8988T (cell line): ENCODE data around the gene VTI1A.
"Not testable (repeated sequence)": the region's sequence is repeated elsewhere in the genome, so short reads cannot be mapped to it uniquely, and the experiment has no call there.

Source experiments
- DNase-seq: peaks from one replicate; pipeline ENCODE4 v3.0.0; 2011

Gene VTI1A

DNA sequence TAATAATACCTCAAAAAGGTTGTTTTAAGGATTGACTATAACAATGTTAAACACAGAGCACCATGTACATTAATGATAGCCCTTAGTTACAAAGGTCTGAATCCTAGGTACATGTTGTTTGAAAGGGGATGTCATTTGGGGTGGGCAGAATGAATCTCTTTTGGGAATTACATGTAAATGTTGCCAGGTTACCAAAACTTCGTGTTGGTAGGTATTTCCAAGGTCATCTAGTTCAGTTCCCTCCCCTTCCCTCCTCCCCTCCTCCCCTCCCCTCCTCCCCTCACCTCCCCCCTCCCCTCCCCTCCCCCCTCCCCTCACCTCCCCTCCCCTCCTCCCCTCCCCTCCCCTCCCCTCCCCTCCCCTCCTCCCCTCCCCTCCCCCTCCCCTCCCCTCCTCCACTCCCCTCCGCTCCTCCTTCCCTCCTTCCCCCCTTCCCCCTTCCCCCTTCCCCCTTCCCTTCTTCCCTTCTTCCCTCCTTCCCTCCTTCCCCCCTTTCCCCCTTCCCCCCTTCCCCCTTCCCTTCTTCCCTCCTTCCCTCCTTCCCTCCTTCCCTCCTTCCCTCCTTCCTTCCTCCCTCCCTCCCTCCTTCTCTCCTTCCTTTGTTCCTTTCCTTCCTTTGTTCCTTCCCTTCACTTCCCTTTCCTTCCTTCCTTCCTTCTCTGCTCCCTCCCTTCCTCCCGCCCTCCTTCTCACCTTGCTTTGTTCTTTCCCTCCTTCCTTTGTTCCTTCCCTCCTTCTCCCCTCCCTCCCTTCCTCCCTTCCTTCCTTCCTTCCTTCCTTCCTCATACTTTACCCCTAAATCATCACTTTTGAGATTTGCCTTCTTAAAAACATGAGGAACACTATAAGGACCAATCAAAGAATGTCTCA lies 8.1 kb downstream of the VTI1A start:
- no peak for DNase-seq

DNA sequence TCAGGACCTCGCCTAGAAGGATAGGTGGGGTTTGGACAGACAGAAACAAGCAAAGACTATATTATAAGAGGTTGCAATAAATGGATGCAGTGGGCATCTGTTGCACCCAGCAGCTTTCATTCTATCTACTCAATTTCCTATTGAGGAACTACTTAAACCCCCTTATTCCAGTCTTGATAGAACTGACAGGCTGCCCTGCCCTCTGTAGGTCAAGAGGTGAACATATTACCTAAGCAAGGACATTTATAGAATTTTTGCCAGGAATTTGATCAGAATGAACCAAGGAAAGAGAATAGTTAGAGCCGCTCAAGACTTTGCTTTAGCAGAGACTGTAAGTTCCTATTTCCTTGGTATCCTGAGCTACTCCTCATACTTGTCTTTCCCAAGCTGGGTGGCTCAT lies 9.5 kb downstream of the VTI1A start:
- no peak for DNase-seq

DNA sequence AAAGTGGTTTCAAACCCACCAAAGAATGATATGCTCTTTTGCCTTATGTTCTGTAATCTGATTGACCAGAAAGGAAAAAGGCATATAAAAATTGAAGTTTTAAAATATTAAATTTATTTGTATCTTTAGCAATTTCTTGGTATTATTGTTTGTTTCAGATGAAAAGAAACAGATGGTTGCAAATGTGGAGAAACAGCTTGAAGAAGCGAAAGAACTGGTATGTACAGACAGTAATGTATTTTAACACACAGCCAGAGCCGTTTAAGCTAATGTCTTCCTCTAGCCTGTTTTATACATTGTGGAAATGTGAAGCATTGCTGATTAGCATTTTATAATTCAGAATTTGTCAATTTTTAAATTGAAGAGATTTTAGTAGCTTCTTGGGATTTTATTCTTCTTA lies 13.4 kb downstream of the VTI1A start:
- DNase-seq: no peak

DNA sequence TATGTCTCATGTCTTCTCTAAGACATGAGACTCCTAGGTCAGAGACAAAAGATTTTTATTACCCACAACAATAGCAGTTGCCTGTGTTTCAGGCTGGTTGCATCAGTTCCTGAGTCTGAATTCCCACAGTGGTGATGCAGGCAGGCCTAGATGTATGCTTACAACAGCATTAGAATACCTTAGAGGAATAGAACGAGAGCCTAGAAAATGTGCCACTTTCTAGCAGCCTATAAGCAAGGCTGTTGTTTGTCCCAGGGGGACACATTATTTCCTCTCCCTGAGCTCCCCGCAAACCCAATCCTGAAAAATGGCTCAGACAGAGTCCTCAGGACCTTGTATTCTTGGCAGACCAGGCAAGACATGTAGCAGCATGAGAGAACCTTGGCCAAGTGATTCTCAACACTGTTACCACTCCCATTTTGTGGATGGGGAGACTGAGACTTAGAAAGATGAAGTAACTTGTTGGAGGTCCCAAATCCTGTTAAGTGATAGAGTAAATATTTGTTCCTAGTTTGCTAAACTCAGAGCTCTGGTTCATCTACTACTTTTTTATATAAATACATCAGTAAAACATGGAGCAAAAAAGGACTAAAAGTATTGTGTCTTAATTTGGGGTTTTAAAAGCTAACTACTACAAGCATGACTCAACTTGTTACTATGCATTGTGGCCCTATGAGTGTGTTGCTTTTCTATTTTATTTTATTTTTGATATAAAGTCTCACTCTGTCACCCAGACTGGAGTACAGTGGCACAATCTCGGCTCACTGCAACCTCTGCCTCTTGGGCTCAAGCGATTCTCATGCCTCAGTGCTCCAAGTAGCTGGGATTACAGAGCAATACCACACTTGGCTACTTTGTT lies 14.2 kb downstream of the VTI1A start:
- DNase-seq: no peak

DNA sequence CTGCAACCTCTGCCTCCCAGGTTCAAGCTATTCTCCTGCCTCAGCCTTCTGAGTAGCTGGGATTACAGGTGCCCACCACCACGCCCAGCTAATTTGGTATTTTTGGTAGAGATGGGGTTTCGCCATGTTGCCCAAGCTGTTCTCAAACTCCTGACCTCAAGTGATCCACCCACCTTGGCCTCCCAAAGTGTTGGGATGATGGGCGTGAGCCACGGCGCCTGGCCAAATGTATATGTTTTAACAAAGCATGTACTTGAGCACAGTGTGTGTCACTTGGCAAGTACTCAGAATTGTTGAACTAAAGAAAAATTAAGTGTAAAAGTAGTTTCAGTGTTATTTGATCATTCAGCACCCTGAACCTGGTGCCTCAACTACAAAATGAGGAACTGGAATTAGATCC lies 17.1 kb downstream of the VTI1A start:
- DNase-seq: not testable (repeated sequence)

DNA sequence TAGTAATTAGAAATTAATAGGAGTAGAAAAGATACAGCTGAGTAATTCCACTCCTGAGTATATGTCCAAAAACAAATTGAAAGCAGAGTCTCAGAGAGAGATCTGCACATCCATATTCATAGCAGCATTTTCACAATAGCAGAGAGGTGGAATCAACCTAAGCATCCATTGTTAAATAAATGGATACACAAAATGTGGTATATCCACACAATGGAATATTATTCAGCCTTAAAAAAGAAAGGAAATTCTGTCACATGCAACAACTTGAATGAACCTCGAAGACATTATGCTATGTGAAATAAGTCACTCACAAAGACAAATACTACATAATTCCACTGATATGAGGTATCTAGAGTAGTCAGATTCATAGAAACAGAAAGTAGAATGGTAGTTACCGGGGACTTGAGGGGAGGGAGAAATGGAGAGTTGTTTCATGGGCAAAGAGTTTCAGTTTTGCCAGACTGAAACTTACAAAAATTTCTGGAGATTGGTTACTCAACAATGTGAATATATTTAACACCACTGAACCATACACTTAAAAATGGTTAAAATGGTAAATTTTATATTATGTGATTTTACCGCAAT lies 18.4 kb downstream of the VTI1A start:
- no peak for DNase-seq

DNA sequence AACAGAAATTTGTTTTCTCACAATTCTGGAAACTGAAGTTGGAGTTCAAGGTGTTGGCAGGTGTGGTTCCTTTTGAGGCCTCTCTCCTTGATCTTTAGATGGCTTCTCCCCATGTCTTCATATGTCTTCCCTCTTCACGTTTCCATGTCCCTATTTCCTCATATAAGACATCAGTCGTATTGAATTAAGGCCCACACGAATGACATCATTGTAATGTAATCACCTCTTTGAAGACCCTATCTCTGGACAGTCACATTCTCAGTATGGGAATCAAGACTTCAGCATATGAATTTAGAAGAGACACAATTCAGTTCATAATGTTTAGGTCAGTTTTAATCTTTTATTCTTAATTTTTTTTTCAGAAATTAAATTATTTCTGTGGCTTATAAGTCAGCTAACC lies 19.8 kb downstream of the VTI1A start:
- DNase-seq: no peak

DNA sequence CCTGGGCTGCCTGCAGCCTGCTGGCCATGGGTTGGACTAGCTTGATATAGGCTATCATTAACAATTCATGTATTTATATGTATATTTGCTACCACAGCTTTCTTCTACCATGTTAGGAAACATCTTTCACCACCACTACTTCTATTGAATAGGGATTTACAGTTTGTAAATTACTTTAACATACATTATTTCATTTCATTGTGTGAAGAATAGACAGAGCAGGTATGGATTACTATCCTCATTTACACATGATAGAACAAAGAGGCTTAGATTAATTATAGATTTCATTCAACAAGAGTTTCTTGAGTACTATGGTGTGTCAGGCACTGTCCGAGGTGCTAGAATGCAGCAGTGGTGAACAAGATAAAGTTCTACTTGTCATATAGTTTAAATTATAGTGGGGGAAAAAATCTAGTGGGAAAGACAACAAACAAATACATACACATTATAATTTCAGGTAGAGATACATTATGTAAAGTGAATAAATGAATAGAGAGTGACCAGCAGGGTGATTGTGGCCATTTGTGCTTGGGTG lies 20.6 kb downstream of the VTI1A start:
- no peak for DNase-seq

DNA sequence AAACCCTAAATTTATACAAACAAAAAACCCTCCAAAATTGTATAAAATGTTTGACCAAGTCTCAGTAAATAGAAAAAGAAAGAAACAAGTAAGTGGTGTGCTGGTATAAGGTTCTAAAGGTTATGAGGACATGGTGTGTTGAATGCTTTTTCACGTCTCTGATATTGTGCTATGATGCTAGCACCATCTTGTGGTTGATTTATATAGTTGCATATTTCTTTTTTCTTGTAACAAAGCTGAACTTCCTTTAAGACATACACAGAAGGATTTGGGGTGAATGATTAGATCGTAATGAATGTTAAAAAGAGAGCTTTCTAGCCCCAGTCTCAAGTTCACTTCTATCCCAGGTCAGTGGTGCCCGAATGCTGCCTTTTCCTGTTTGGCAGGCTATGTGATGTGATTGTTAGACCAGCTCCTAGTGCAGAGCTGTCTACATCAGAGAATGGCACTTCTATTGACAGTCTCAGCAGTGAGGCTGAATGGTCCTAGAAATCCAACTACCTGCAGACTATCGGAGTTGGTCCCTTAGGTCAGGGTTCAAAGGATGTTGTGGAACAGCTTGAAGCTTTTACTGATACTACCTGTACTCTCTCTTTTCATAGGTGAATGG lies 25.0 kb downstream of the VTI1A start:
- peak; percentile 23 for DNase-seq

DNA sequence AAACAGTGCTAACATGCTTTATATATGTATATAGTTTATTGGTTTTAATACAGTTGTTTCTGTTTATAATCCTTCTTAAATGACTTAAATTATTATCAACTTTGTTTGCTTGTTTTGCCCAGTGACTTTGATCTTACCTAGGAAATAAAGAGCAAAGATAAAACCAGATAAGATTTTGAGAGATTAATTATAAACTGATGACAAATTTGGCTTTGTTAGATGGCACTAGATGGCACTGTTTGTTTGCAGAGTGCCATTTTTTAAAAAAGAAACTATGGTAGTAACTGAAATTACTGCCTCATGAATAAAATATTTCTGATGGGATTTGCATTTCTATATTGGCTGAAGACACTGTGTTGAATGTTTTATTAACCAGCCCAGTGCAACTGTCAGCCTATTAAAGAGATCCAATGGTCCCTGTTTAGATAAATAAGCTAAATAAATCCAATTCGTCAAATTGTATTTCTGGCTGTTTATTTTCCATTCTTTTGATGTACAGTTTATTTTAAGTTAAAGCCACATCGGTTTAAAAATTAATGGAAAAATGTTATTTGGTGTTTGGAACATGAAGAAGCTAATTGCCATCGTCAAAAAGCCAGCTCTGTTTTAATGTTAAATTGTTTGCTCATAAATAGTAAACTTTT lies 28.7 kb downstream of the VTI1A start:
- no peak for DNase-seq

DNA sequence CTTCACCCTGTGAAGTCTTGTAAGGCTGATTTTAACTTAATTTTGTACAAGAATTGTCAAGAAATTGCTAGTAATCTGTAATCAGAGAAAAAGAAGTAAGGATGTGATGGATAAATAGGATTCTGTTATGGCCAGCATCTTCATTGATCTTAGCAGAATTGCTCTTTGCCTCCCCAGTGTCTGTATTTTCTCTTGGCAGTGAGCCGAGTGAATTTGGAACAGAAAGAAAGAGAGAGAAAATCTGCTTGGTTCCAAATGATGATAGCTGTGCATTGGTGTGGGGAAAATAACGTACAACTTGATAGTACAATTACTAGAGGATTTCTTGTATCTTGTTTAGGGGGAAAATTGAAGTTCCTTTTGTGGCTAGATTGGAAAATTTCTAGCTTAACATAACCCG lies 34.6 kb downstream of the VTI1A start:
- DNase-seq: no peak

DNA sequence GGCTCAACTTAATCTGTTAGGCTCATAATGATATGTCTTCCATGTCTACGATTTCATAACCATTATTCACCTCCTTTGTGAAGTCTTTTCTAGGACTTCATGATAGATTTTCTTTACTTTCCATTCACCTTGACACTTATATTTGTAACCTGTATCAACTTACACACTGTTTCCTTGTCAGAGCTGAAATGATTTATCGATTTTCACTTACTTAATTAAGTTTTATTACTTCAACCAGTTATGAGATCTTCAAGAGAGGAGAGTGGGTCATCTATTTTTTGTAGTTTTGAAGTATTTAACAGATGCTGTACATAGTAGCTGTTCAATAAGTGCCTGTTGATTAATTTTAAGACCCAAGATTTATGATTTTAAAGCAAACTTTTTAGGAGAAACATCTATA lies 37.4 kb downstream of the VTI1A start:
- DNase-seq: no peak

DNA sequence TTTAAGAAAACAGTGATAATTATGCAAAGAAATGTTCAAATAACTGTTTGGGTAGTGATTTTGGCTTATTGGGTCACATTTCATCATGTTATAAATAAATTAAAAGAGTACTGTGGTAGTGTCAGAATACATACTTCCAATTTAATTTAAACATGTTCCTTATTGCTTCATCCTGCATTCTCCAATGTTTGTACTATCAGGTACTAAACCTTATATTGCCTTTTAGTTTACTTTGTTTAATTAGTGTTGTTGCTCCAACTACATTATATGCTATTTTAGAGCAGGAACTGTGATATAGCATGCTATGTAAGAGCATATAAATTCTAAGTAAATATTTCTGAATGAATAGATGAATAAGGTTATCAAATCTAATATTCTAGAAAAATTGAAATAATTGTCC lies 40.9 kb downstream of the VTI1A start:
- DNase-seq: no peak

DNA sequence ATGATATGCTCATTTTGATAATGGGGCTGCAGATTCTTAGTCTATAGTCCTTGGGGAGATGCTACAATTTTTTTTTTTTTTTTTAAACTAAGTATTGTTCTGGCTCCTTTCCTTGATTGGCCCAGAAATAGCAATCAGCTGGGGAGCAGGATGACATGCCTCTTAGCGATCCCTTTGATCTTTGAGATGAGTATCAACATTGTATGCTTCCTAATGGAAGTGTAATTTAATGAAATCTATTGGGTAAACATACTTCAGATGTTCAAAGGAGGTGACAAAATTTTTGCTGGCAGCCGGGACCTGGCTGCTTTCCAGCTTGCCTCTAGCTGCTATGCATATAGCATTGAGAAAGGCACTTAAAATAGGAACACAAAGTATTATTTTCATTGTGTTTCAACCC lies 43.5 kb downstream of the VTI1A start:
- DNase-seq: no peak

DNA sequence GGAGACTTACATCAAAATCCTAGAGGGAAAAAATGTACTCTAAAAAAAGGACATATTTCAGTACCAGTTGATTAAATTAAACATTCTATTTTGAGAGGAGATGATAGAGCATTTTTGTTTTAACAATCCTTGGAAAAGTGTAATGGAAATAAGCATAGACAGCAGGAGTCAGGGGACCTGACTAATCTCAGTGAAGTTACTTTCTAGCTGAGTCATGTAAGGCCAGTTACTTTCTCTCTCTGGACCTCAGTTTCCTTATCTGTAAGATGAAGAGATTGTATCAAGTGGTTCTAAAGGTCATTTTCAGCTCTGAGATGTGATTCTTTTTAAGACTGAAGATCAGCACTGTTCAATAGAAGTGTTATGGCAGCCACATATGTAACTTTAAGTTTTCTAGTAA lies 44.1 kb downstream of the VTI1A start:
- no peak for DNase-seq

DNA sequence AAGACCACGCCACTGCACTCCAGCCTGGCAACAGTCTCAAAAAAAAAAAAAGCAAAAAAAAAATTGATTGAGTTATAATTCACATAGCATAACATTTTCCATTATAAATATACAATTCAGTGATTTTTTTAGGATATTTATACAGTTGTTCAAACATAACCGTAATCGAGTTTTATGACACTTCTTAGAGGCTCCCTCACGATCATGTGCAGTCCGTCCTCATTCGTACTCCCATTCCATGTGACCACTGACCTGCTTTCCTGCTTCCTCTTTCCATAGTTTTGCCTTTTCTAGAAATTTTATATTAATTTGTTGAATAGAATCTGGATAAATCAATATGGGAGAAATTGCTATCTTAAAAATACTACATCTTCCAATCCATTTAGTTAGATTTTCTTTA lies 45.7 kb downstream of the VTI1A start:
- no peak for DNase-seq

DNA sequence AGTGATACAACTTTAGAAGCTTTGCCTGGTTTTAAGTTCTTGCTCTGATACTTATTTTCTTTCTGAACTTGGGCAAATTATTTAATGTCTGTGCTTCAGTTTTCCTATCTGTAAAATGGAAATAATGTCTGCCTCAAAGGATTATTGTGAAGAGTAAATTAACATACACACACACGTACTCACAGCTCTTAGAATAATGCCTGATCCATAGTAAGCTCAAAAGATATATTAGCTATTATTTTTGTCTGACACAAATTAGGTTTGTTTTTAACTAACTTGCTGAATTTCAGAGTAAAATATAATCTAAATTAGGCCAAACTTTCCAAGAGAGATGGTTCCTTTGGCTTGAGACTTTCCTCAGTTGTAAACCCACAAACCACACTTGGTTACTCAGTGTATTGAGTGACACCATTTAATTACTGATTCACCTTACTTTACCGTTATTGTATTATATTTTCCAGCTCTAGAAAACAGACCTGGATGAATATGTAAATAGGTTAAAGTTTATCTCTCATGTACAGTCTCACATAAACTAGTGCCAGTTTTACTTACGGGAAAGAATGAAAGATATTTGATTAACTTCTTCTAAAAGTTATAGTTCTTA lies 50.4 kb downstream of the VTI1A start:
- no peak for DNase-seq

DNA sequence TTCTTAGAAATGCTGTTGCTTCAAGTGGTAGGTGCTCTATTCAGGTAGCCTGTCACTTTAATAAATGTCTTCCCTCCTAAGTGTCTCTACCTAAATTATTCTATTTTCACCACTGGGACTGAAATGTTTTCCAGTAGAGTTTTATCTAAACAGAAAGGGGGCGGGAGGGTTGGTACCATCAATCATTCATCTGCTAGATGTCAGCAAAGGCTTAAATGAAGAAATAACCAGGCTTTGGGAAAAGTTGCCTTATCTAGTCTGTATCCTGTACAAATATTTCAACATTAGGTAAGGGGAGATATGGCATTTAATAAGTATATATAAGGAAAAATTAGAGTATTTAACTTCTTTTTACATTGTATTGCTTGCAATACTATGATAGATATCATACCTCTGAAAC lies 51.8 kb downstream of the VTI1A start:
- DNase-seq: no peak

DNA sequence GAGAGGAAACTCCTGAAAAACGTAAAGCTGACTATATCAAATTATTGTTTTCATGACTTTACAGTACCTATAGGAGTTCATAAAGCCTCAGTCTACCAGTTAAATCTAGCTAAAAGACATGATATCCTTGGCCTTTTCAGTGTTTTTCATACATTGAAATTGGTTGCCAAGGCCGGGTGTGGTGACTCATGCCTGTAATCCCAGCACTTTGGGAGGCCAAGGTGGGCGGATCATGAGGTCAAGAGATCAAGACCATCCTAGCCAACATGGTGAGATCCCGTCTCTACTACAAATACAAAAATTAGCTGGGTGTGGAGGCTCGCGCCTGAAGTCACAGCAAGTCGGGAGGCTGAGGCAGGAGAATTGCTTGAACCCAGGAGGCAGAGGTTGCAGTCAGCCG lies 53.0 kb downstream of the VTI1A start:
- DNase-seq: not testable (repeated sequence)

DNA sequence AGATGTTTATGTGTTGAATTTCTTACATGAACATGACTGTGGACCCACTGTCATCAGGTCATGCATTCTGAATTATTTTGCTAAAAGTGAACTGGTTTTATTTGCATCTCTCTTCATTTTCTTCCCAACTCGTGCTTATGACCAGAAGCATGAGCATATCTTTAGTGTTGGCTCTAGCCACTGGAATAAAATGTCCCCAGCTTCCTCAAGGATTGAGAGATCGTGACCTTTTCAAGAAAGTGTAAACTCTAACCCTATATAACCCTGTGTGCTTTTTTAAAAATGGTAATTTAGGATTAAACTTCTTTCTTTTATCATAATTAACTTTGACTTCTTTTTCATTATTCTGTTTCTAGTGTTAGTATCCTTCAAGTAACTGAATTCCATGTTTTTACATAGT lies 55.5 kb downstream of the VTI1A start:
- DNase-seq: no peak

DNA sequence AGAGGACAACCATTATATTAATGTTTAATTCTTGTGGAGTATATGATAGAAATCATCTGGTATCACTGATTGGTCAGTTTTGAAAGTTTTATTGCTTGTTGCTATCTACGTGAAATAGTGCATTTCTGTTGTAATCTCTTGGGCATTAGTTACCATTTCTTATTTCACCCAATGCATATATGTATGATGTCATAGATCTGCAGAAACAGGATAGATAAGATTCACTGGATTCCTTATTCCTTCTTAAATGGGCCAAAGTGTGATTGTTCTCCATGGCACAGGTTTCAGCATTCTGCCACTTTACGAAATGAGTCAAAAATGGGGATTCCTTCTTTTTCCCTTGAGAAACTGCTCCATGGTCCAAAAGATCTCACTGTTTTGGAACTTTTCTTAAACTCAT lies 56.6 kb downstream of the VTI1A start:
- no peak for DNase-seq

DNA sequence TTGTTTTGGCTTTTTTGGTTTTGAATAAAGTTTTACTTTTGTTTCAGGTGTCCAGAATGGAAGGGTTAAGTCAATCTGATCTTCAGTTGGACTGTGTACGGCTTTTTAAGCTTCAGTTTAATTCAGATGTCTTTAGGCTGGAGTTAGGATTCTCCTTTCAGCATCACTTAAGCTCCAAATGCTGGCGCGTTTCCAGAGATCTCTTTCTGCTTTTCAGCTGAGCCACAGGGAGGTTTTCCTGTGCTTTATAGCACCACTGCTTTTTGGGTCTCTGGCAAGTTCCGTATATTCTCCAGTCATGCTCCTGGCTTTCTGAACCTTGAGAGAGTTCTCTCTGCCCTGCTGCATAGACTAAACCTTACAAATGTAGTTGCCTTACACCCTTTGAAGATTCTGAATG lies 60.0 kb downstream of the VTI1A start:
- DNase-seq: no peak
